ENCODE measurements around the gene ARHGAP10. TPM values are rescaled to one million over a fixed set of nuclear protein-coding genes. Genes with fewer than 3 reads are reported as not detected.

Gene ARHGAP10
- total RNA-seq, 4 donors from 2014 or later, result 7.0 to 52.8 (median 19.9) TPM

- Histone ChIP-seq H3K9me3 (no peaks in the 10 kb centered on the region), H3K27ac (no peak overlapping the region), H3K36me3 (no peaks in the 10 kb centered on the region), H3K4me3 (no peak overlapping the region), H3K4me1 (peaks cover 0 to 4% (median 0%) of the 10 kb centered on the region in 4 donors), H3K27me3 (no peaks in the 10 kb centered on the region)
- no peak for DNase-seq
- TF ChIP-seq POLR2A (IDR thresholded peaks at IDR 0.05), result no peak
- no peak for TF ChIP-seq CTCF (IDR thresholded peaks at IDR 0.05)
Observed at GRCh38 chr4:147960971-147961370, 229.1 kb downstream of the ARHGAP10 start.

- Histone ChIP-seq H3K9me3 (no peaks in the 10 kb centered on the region), H3K4me1 (no peaks in the 10 kb centered on the region), H3K27ac (no peak overlapping the region), H3K4me3 (no peak overlapping the region), H3K27me3 (no peaks in the 10 kb centered on the region), H3K36me3 (no peaks in the 10 kb centered on the region)
- TF ChIP-seq CTCF (IDR thresholded peaks at IDR 0.05) (no peak), POLR2A (IDR thresholded peaks at IDR 0.05) (no peak)
- no peak for DNase-seq
Observed at GRCh38 chr4:147963839-147964238, 232.0 kb downstream of the ARHGAP10 start.

GRCh38 chr4:147964266-147964880 lies 232.5 kb downstream of the ARHGAP10 start:
- Histone ChIP-seq H3K4me3 (no peak overlapping the region), H3K36me3 (no peaks in the 10 kb centered on the region), H3K27ac (no peak overlapping the region), H3K4me1 (no peaks in the 10 kb centered on the region), H3K27me3 (no peaks in the 10 kb centered on the region), H3K9me3 (no peaks in the 10 kb centered on the region)
- TF ChIP-seq POLR2A (IDR thresholded peaks at IDR 0.05) (no peak), CTCF (IDR thresholded peaks at IDR 0.05) (no peak)
- DNase-seq, result no peak

- Histone ChIP-seq H3K27me3 (no peaks in the 10 kb centered on the region), H3K9me3 (no peaks in the 10 kb centered on the region), H3K4me1 (no peaks in the 10 kb centered on the region), H3K4me3 (no peak overlapping the region), H3K36me3 (no peaks in the 10 kb centered on the region), H3K27ac (no peak overlapping the region)
- TF ChIP-seq CTCF (IDR thresholded peaks at IDR 0.05) (no peak), POLR2A (IDR thresholded peaks at IDR 0.05) (no peak)
- no peak for DNase-seq
Observed at GRCh38 chr4:147965056-147965455, 233.2 kb downstream of the ARHGAP10 start.

GRCh38 chr4:147965873-147966272 lies 234.0 kb downstream of the ARHGAP10 start:
- Histone ChIP-seq H3K27ac (no peak overlapping the region), H3K4me3 (no peak overlapping the region), H3K27me3 (no peaks in the 10 kb centered on the region), H3K4me1 (no peaks in the 10 kb centered on the region), H3K36me3 (no peaks in the 10 kb centered on the region), H3K9me3 (no peaks in the 10 kb centered on the region)
- DNase-seq, result no peak
- TF ChIP-seq POLR2A (IDR thresholded peaks at IDR 0.05), result no peak
- TF ChIP-seq CTCF (IDR thresholded peaks at IDR 0.05), result no peak

- Histone ChIP-seq H3K36me3 (no peaks in the 10 kb centered on the region), H3K9me3 (no peaks in the 10 kb centered on the region), H3K4me1 (no peaks in the 10 kb centered on the region), H3K27me3 (no peaks in the 10 kb centered on the region), H3K27ac (no peak overlapping the region), H3K4me3 (no peak overlapping the region)
- DNase-seq, result no peak
- TF ChIP-seq POLR2A (IDR thresholded peaks at IDR 0.05) (no peak), CTCF (IDR thresholded peaks at IDR 0.05) (no peak)
Observed at GRCh38 chr4:147968641-147969040, 236.8 kb downstream of the ARHGAP10 start.

Measured in Peyer's patch (tissue), 4 donors.